Keratinocyte (primary cell): ENCODE results near the gene IFI35. TPM values are rescaled to one million over a fixed set of nuclear protein-coding genes. Genes with fewer than 3 reads are reported as not detected.
A peak's percentile ranks its signal among the peaks of the same experiment; 100 is the strongest.

Experiments
- DNase-seq: peaks from one replicate; pipeline ENCODE4 v3.0.0-alpha.2; 2011; ENCODE audit warnings: low read depth, missing footprints, low spot score
- FAIRE-seq: peaks from 2 replicates; lab custom pipeline; 2011; peaks lifted over from hg19 to GRCh38; lab: Jason Lieb, UNC
- H2AFZ ChIP-seq: 2 replicates; pipeline ENCODE4 v1.6.0; 2012; ENCODE audit warnings: low read length, control low read depth, inconsistent platforms; ENCODE audit not compliant: control insufficient read depth
- H3K27ac ChIP-seq: 2 replicates; pipeline ENCODE4 v1.5.1; 2011; ENCODE audit warnings: low read length; ENCODE audit not compliant: control insufficient read depth, insufficient read depth
- H3K27me3 ChIP-seq: 3 replicates; pipeline ENCODE4 v1.6.0; 2011; ENCODE audit warnings: low read length; ENCODE audit not compliant: control insufficient read depth, insufficient read depth; ENCODE audit errors: extremely low read depth
- H3K36me3 ChIP-seq, 2 experiments: 2 replicates in 1 of 2; 3 replicates in 1 of 2; pipeline ENCODE4 v1.5.1; 2011; ENCODE audit warnings: low read length in 2 of 2, mild to moderate bottlenecking in 1 of 2; ENCODE audit not compliant: control insufficient read depth in 2 of 2, insufficient read depth in 2 of 2; ENCODE audit errors: extremely low read depth in 1 of 2
- H3K4me1 ChIP-seq: 3 replicates; pipeline ENCODE4 v1.5.1; 2011; ENCODE audit warnings: low read length; ENCODE audit not compliant: control insufficient read depth, insufficient read depth; ENCODE audit errors: extremely low read depth
- H3K4me2 ChIP-seq: 3 replicates; pipeline ENCODE4 v1.6.0; 2011; ENCODE audit warnings: low read depth, low read length; ENCODE audit not compliant: control insufficient read depth, insufficient read depth; ENCODE audit errors: extremely low read depth
- H3K4me3 ChIP-seq, 3 experiments: fragments of 200-600 bp in 1 of 3; sonication (generic) in 1 of 3; 2 replicates in 2 of 3; 3 replicates in 1 of 3; pipeline ENCODE4 v1.5.1; 2011 to 2016; ENCODE audit warnings: low read length in 3 of 3, mild to moderate bottlenecking in 3 of 3, control low read depth in 2 of 3, inconsistent platforms in 1 of 3, low read depth in 1 of 3, mixed read lengths in 1 of 3, mixed run types in 1 of 3, moderate library complexity in 1 of 3; ENCODE audit not compliant: control insufficient read depth in 2 of 3, insufficient read depth in 2 of 3; ENCODE audit errors: extremely low read depth in 1 of 3
- H3K79me2 ChIP-seq: 2 replicates; pipeline ENCODE4 v1.6.0; 2012; ENCODE audit warnings: low read length; ENCODE audit not compliant: control insufficient read depth, insufficient read depth
- H3K9ac ChIP-seq: 3 replicates; pipeline ENCODE4 v1.6.0; 2011; ENCODE audit warnings: low read length; ENCODE audit not compliant: control insufficient read depth, insufficient read depth; ENCODE audit errors: extremely low read depth
- H3K9me1 ChIP-seq: 3 replicates; pipeline ENCODE4 v1.6.0; 2011; ENCODE audit warnings: low read length; ENCODE audit not compliant: control insufficient read depth, insufficient read depth; ENCODE audit errors: extremely low read depth
- H3K9me3 ChIP-seq: 2 replicates; pipeline ENCODE4 v1.5.1; 2012; ENCODE audit warnings: low read depth, low read length; ENCODE audit not compliant: control insufficient read depth
- H4K20me1 ChIP-seq: 3 replicates; pipeline ENCODE4 v1.6.0; 2011; ENCODE audit warnings: low read length; ENCODE audit not compliant: control insufficient read depth, insufficient read depth; ENCODE audit errors: extremely low read depth
- EZH2 ChIP-seq: IDR thresholded peaks from one replicate; pipeline ENCODE4 v1.6.1; 2012; ENCODE audit warnings: inconsistent platforms, mild to moderate bottlenecking, low read length, moderate library complexity
- dilution Hi-C: fragments of 300-500 bp; cut with MboI; formaldehyde crosslinking; loops from one replicate; pipeline ENCODE4 v1.7.0; 2020; ENCODE audit warnings: low sequenced_read_pairs; ENCODE audit not compliant: extremely low pct_ligation_motif_present
- polyA plus RNA-seq, 5 experiments: library from polyadenylated mRNA; depleted of rRNA in 3 of 5; stranded (reverse) in 3 of 5; stranded (forward) in 1 of 5; unstranded in 1 of 5; fragments of >200 nt; gene quantifications; 1 replicate in 1 of 5; 2 replicates in 3 of 5; 3 replicates in 1 of 5; pipeline versions ENCODE4 v1.2.1 to v1.2.3, GENCODE V29; 2011 to 2012; ENCODE audit warnings: missing spikeins in 2 of 5, low read depth in 1 of 5, low replicate concordance in 1 of 5
- TF ChIP-seq, protein P1 (sequence below), 3 experiments: IDR thresholded peaks in 1 of 3; conservative IDR thresholded peaks in 1 of 3; optimal IDR thresholded peaks in 1 of 3; 2 replicates in 2 of 3; 3 replicates in 1 of 3; pipeline versions ENCODE3 to v1.5.1; 2011; ENCODE audit warnings: low read length in 3 of 3, mild to moderate bottlenecking in 3 of 3, moderate library complexity in 2 of 3, control low read depth in 1 of 3, inconsistent platforms in 1 of 3; ENCODE audit not compliant: insufficient read depth in 2 of 3; ENCODE audit errors: extremely low read depth in 1 of 3

Gene IFI35
- polyA plus RNA-seq, 1 donor (not counting 4 experiments of a cell fraction or from before 2014, with no cell fraction given), result 27.6 TPM

DNA sequence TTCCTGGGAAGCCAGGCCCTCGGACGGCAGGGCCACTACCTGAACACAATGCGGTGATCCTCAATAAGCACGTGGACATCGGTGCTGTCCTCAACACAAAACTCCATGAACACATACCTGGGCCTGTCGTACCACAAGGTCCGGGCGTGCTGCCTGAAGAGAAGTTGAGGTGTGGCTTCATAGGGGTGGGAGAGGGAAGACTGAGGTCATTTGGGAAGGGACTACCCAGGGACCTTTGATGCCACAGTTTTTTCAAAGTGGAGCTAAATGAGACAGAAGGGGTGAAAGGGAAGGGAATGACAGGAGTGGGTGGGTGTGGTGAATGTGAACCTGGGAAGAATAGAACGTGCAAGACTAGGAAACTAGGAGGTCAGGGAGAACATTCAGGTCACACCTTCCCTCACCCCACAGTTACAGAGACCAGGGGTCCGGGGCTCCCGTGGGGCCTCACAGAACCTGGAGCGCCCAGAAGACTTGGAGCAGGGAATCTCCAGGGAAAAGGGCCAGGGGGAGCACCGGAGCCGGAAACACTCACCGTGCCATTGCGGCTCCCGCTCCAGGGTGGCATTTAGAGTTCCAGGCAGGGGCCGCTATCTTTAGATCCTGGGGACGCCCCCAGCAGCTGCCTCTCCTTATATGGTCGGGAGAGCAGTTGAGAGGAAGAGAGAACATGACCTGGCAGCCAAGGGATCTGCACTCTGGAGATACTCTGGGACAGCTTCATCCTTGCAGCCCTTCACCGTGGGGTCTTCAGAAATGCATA, 26.9 kb upstream of the IFI35 start, which contains the start of gene PTGES3L:
TSS of gene PTGES3L (minus strand) at position 570 of the 763 bp plus-strand sequence. CDS start at position 543, 27 bp downstream.
- Histone ChIP-seq H3K27me3 (no peaks in the 10 kb centered on the region), H3K9ac (peak within 1 kb of the TSS; percentile 85), H3K4me1 (peaks cover 14% of the 10 kb centered on the region), H2AFZ (peak within 1 kb of the TSS; percentile 95), H3K27ac (peak within 1 kb of the TSS; percentile 78), H3K79me2 (peaks cover 32% of the 10 kb centered on the region), H3K9me1 (no peaks in the 10 kb centered on the region), H4K20me1 (no peaks in the 10 kb centered on the region), H3K4me3 (peak within 1 kb of the TSS; percentile 78 to 91 (median 90)), H3K36me3 (peaks cover 0 to 8% of the 10 kb centered on the region in 2 experiments), H3K9me3 (no peaks in the 10 kb centered on the region), H3K4me2 (peak within 1 kb of the TSS; percentile 96)
- DNase-seq, result no peak
- dilution Hi-C loops, result no loop called here
- no peak for FAIRE-seq
- TF ChIP-seq, protein P1, sequence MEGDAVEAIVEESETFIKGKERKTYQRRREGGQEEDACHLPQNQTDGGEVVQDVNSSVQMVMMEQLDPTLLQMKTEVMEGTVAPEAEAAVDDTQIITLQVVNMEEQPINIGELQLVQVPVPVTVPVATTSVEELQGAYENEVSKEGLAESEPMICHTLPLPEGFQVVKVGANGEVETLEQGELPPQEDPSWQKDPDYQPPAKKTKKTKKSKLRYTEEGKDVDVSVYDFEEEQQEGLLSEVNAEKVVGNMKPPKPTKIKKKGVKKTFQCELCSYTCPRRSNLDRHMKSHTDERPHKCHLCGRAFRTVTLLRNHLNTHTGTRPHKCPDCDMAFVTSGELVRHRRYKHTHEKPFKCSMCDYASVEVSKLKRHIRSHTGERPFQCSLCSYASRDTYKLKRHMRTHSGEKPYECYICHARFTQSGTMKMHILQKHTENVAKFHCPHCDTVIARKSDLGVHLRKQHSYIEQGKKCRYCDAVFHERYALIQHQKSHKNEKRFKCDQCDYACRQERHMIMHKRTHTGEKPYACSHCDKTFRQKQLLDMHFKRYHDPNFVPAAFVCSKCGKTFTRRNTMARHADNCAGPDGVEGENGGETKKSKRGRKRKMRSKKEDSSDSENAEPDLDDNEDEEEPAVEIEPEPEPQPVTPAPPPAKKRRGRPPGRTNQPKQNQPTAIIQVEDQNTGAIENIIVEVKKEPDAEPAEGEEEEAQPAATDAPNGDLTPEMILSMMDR (optimal IDR thresholded peaks at IDR 0.05 in 1 of 3, IDR thresholded peaks at IDR 0.05 in 1 of 3, conservative IDR thresholded peaks at IDR 0.05 in 1 of 3; ENCODE audit: extremely low read depth in 1 of 3, insufficient read depth in 2 of 3, low read length in 3 of 3), result no peak
- no peak for TF ChIP-seq EZH2

DNA sequence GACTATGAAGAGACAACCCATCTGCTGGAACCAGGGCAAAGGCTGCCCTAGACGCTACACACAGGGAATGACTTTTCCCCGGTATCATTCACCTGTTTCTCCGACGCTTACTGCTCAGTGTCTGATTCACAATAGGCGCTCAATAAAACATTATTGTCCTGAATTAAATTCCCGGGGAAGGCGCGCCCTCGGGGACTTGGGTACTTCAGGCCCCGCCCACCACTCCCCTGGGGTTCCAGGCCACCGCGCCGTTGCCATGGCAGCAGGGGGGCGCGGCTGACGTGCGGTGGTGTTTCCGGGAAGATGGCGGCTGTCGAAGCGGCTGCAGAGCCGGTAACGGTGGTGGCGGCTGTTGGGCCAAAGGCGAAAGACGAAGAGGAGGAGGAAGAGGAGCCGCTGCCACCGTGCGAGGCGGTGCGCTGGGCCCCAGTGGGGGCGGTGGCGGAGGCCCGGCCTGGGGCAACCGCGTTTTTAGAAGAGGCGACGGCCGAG, 26.3 kb upstream of the IFI35 start, which contains the start of gene RUNDC1:
TSS of gene RUNDC1 (plus strand) at position 292 of the 492 bp plus-strand sequence. CDS start at position 304, 12 bp downstream.
- peaks cover 14% of the 10 kb centered on the region for H3K4me1 ChIP-seq
- no peaks in the 10 kb centered on the region for H4K20me1 ChIP-seq
- TF ChIP-seq, protein P1 (optimal IDR thresholded peaks at IDR 0.05 in 1 of 3, IDR thresholded peaks at IDR 0.05 in 1 of 3, conservative IDR thresholded peaks at IDR 0.05 in 1 of 3; ENCODE audit: extremely low read depth in 1 of 3, insufficient read depth in 2 of 3, low read length in 3 of 3), result no peak
- TF ChIP-seq EZH2, result no peak
- peak within 1 kb of the TSS; percentile 78 to 91 (median 90) for H3K4me3 ChIP-seq
- H3K36me3 ChIP-seq, result peaks cover 0 to 8% of the 10 kb centered on the region in 2 experiments
- H3K27ac ChIP-seq, result peak within 1 kb of the TSS; percentile 78
- peak within 1 kb of the TSS; percentile 85 for H3K9ac ChIP-seq
- no peaks in the 10 kb centered on the region for H3K27me3 ChIP-seq
- H2AFZ ChIP-seq, result peak within 1 kb of the TSS; percentile 95
- no peak for DNase-seq
- H3K9me3 ChIP-seq, result no peaks in the 10 kb centered on the region
- peak within 1 kb of the TSS; percentile 96 for H3K4me2 ChIP-seq
- dilution Hi-C loops, result no loop called here
- FAIRE-seq, result no peak
- H3K79me2 ChIP-seq, result peaks cover 34% of the 10 kb centered on the region
- H3K9me1 ChIP-seq, result no peaks in the 10 kb centered on the region
